IMR-90 (cell line): ENCODE results near the gene LEMD1. TPM values are rescaled to one million over a fixed set of nuclear protein-coding genes. Genes with fewer than 3 reads are reported as not detected.

Experiments
- ATAC-seq: fragments of 200-7000 bp; cut with Tn5 transposase; 2 replicates; pipeline ENCODE4 v1.9.1; 2020; ENCODE audit warnings: low read depth, mild to moderate bottlenecking, moderate library complexity
- BruUV-seq: library from RNA; stranded (reverse); fragments of 400-500 nt; replicated peaks from 2 replicates; lab custom pipeline; 2021; lab: Mats Ljungman, UMichigan
- CTCF ChIA-PET: fragments of 300-600 bp; formaldehyde crosslinking; extraction: SDS; loops from one replicate; lab custom pipeline; 2021; ENCODE audit warnings: antibody characterized with exemption; lab: Yijun Ruan, JAX
- POLR2A ChIA-PET: fragments of 300-600 bp; sonication (Branson Sonifier 250); formaldehyde crosslinking; loops from one replicate; lab custom pipeline; 2022; ENCODE audit warnings: antibody characterized with exemption; ENCODE audit not compliant: unreplicated experiment; lab: Charles Lee
- DNase-seq: peaks from one replicate; pipeline ENCODE4 v3.0.0; 2013
- H2AFZ ChIP-seq: replicated peaks from 2 replicates; pipeline ENCODE3; 2013; ENCODE audit warnings: low read length, mild to moderate bottlenecking; ENCODE audit not compliant: poor library complexity
- H2AK5ac ChIP-seq: 2 replicates; pipeline ENCODE4 v1.6.1; 2013; ENCODE audit warnings: low read depth, low read length, inconsistent platforms
- H2AK9ac ChIP-seq: replicated peaks from 2 replicates; pipeline ENCODE3; 2013; ENCODE audit warnings: mild to moderate bottlenecking, low read depth, low read length, moderate library complexity; ENCODE audit not compliant: poor library complexity
- H2BK120ac ChIP-seq: 2 replicates; pipeline ENCODE4 v1.6.1; 2013; ENCODE audit warnings: low read depth, low read length, inconsistent platforms
- H2BK15ac ChIP-seq: 3 replicates; pipeline ENCODE4 v1.6.1; 2013; ENCODE audit warnings: low read depth, low read length, inconsistent platforms
- H2BK20ac ChIP-seq: 2 replicates; pipeline ENCODE4 v1.6.1; 2013; ENCODE audit warnings: low read depth, mild to moderate bottlenecking, inconsistent platforms, low read length, moderate library complexity
- H2BK5ac ChIP-seq: 2 replicates; pipeline ENCODE4 v1.6.1; 2013; ENCODE audit warnings: mild to moderate bottlenecking, low read depth, low read length, inconsistent platforms; ENCODE audit not compliant: poor library complexity, severe bottlenecking
- H3K14ac ChIP-seq: replicated peaks from 2 replicates; pipeline ENCODE4 v1.6.1; 2013; ENCODE audit warnings: low read depth, low read length, inconsistent platforms
- H3K18ac ChIP-seq: 2 replicates; pipeline ENCODE4 v1.6.1; 2013; ENCODE audit warnings: low read depth, low read length, control low read depth
- H3K23ac ChIP-seq: 2 replicates; pipeline ENCODE4 v1.6.1; 2013; ENCODE audit warnings: low read depth, low read length, inconsistent platforms
- H3K27ac ChIP-seq: 2 replicates; pipeline ENCODE4 v1.5.1; 2013; ENCODE audit warnings: mild to moderate bottlenecking, control low read depth, low read length; ENCODE audit not compliant: insufficient read depth
- H3K27me3 ChIP-seq: 2 replicates; pipeline ENCODE4 v1.6.1; 2013; ENCODE audit warnings: low read length; ENCODE audit not compliant: control insufficient read depth, insufficient read depth
- H3K36me3 ChIP-seq: 2 replicates; pipeline ENCODE4 v1.6.1; 2013; ENCODE audit warnings: low read length, mixed read lengths; ENCODE audit not compliant: control insufficient read depth, insufficient read depth
- H3K4ac ChIP-seq: 2 replicates; pipeline ENCODE4 v1.6.1; 2013; ENCODE audit warnings: low read depth, low read length, inconsistent platforms
- H3K4me1 ChIP-seq: 2 replicates; pipeline ENCODE4 v1.6.1; 2013; ENCODE audit warnings: low read length, mixed read lengths; ENCODE audit not compliant: control insufficient read depth, insufficient read depth
- H3K4me2 ChIP-seq: 2 replicates; pipeline ENCODE4 v1.6.1; 2013; ENCODE audit warnings: low read depth, mild to moderate bottlenecking, control low read depth, low read length, moderate library complexity
- H3K4me3 ChIP-seq: 2 replicates; pipeline ENCODE4 v1.5.1; 2013; ENCODE audit warnings: low read depth, mild to moderate bottlenecking, control low read depth, low read length, moderate library complexity; ENCODE audit not compliant: insufficient read depth
- H3K56ac ChIP-seq: 2 replicates; pipeline ENCODE4 v1.6.1; 2013; ENCODE audit warnings: low read length, inconsistent platforms; ENCODE audit not compliant: insufficient read depth; ENCODE audit errors: extremely low read depth
- H3K79me1 ChIP-seq, 2 experiments: 2 replicates each; pipeline ENCODE4 v1.6.1; 2013; ENCODE audit warnings: low read length in 2 of 2, inconsistent platforms in 1 of 2, low read depth in 1 of 2
- H3K9ac ChIP-seq: 2 replicates; pipeline ENCODE4 v1.6.1; 2013; ENCODE audit warnings: low read depth, low read length, control low read depth
- H3K9me1 ChIP-seq: 2 replicates; pipeline ENCODE4 v1.6.1; 2013; ENCODE audit warnings: low read length, inconsistent platforms; ENCODE audit not compliant: insufficient read depth
- H3K9me3 ChIP-seq: 2 replicates; pipeline ENCODE4 v1.6.1; 2013; ENCODE audit warnings: low read length; ENCODE audit not compliant: control insufficient read depth, insufficient read depth
- H4K20me1 ChIP-seq: 2 replicates; pipeline ENCODE4 v1.6.1; 2013; ENCODE audit warnings: low read length, inconsistent platforms; ENCODE audit not compliant: insufficient read depth
- H4K5ac ChIP-seq: 2 replicates; pipeline ENCODE4 v1.6.1; 2013; ENCODE audit warnings: mild to moderate bottlenecking, low read depth, low read length, control low read depth
- H4K8ac ChIP-seq, 2 experiments: 2 replicates each; pipeline ENCODE4 v1.6.1; 2013; ENCODE audit warnings: low read depth in 2 of 2, low read length in 2 of 2, control low read depth in 1 of 2, inconsistent platforms in 1 of 2
- H4K91ac ChIP-seq: 2 replicates; pipeline ENCODE4 v1.6.1; 2013; ENCODE audit warnings: low read depth, low read length, inconsistent platforms; ENCODE audit not compliant: insufficient read depth
- RFX5 ChIP-seq: IDR thresholded peaks from 2 replicates; pipeline ENCODE4 v1.8.0; 2012; ENCODE audit warnings: low read depth, mild to moderate bottlenecking, low read length, moderate library complexity
- SMC3 ChIP-seq: fragments of 150-350 bp; IDR thresholded peaks from 2 replicates; pipeline ENCODE4 v1.6.1; 2016; ENCODE audit warnings: low read depth, mild to moderate bottlenecking, antibody characterized with exemption, low read length, moderate library complexity
- WGBS, 2 experiments: methylation state at CpG; one replicate each; pipeline versions ENCODE4 v1.1.5 to v1.1.7; 2013; ENCODE audit warnings: missing lambda C conversion rate in 2 of 2; ENCODE audit not compliant: insufficient read length in 1 of 2; ENCODE audit errors: extremely low coverage in 2 of 2; 5-methylcytosine and 5-hydroxymethylcytosine counted together
- dilution Hi-C: fragments of 300-500 bp; cut with HindIII; formaldehyde crosslinking; loops from one replicate; pipeline ENCODE4 v1.14.3; 2018; ENCODE audit warnings: low sequenced_read_pairs; ENCODE audit not compliant: unreplicated experiment
- in situ Hi-C: fragments of 300-500 bp; cut with MboI; formaldehyde crosslinking; loops from 3 replicates; pipeline ENCODE4 v1.14.3; 2019; ENCODE audit warnings: low sequenced_read_pairs, inconsistent platforms, mixed read lengths
- intact Hi-C: fragments of 100-400 bp; cut with micrococcal nuclease; formaldehyde crosslinking; loops from 2 replicates; pipeline ENCODE4 v1.10.0; 2022
- microRNA-seq, 2 experiments: library from miRNA; stranded (forward) in 1 of 2; unstranded in 1 of 2; fragments of 10-50 nt in 1 of 2; fragments of <30 nt in 1 of 2; gene quantifications in 1 of 2; microRNA quantifications in 1 of 2; one replicate each; pipeline versions ENCODE3 to v1.1.0; 2013 to 2020; ENCODE audit not compliant: insufficient read depth in 1 of 2, insufficient read length in 1 of 2, unreplicated experiment in 1 of 2
- polyA plus RNA-seq, 3 experiments: library from polyadenylated mRNA; depleted of rRNA; stranded (reverse); fragments of >200 nt; gene quantifications; 2 replicates each; pipeline ENCODE4 v1.2.3, GENCODE V29; 2012; ENCODE audit warnings: low replicate concordance in 1 of 3
- small RNA-seq, 5 experiments: library from RNA; depleted of rRNA; stranded (forward); fragments of <200 nt; gene quantifications; one replicate each; pipeline ENCODE3, GENCODE V24; 2012
- total RNA-seq: library from RNA; depleted of rRNA; stranded (reverse); fragments of >200 nt; gene quantifications from 2 replicates; pipeline ENCODE4 v1.2.3, GENCODE V29; 2012; rRNA removed

Gene LEMD1
- total and polyA plus RNA-seq, 2 of the 4 experiments (the other 2 are of a cell fraction) = not detected

- Histone ChIP-seq H3K27me3 (peaks cover 53% of the 10 kb centered on the region), H2BK5ac (no peak overlapping the region), H3K23ac (no peak overlapping the region), H2BK120ac (no peak overlapping the region), H3K4ac (no peak overlapping the region), H2AK9ac (no peak overlapping the region), H4K8ac (no peak overlapping the region), H2BK15ac (no peak overlapping the region), H3K36me3 (no peaks in the 10 kb centered on the region), H3K4me3 (no peak overlapping the region), H3K79me1 (no peaks in the 10 kb centered on the region), H4K91ac (no peak overlapping the region), H3K9me3 (no peaks in the 10 kb centered on the region), H3K4me1 (peaks cover 6% of the 10 kb centered on the region; the same call in 1 of the 2 replicates), H2AFZ (no peak overlapping the region), H3K9me1 (peaks cover 3% of the 10 kb centered on the region; the same call in 1 of the 2 replicates), H3K4me2 (no peak overlapping the region), H3K18ac (no peak overlapping the region), H2AK5ac (no peak overlapping the region), H2BK20ac (no peak overlapping the region), H4K20me1 (no peaks in the 10 kb centered on the region; the same call in 1 of the 2 replicates), H3K56ac (no peak overlapping the region), H3K14ac (no peak overlapping the region), H3K27ac (no peak overlapping the region), H4K5ac (no peak overlapping the region), H3K9ac (no peak overlapping the region)
- intact Hi-C loops = no loop called here
- dilution Hi-C loops = no loop called here
- ChIA-PET CTCF (interaction anchor here (0.8 to 1.2 kb wide), 3 partner anchors 21 to 153 kb away, joined by 3 to 5 read pairs (median 3); no protein-coding TSS in a partner anchor), POLR2A (no interaction called here)
- ATAC-seq = no peak
- 63% methylated on average over 2 of the region's 11 CpGs; no CpG with 5 or more reads in 1 of the 2 experiments for WGBS, 2 experiments
- no peak for TF ChIP-seq SMC3
- TF ChIP-seq RFX5 = no peak
- in situ Hi-C loops = loop anchor here (10.0 kb wide), 1 partner anchor 347 kb away; no protein-coding TSS in a partner anchor
- BruUV-seq = no TSS peak
- DNase-seq = no peak
Measured at GRCh38 chr1:205332015-205332791, 89.7 kb downstream of the LEMD1 start.

Small RNAs within 50 kb of the gene (microRNA-seq; reads per million reads assigned to microRNA genes)
- gene MIR135B (ENCODE audit: insufficient read depth in 1 of 2, insufficient read length in 1 of 2, unreplicated experiment in 1 of 2) (6.2 to 8.8 reads per million in 2 experiments), gene SNRPGP10 (ENCODE audit: insufficient read depth, insufficient read length) (not detected)

Small RNAs within 50 kb of the gene (small RNA-seq; reads per million reads assigned to genes)
- gene MIR135B = 0.60 to 48.5 (median 23.3) reads per million in 5 experiments
- 0 reads per million in 5 experiments for gene SNRPGP10

Other genes starting within 250 kb of the LEMD1 start
- gene DSTYK, start 210.4 kb downstream of the LEMD1 start, total RNA-seq = 18.3 and 19.2 TPM in 2 replicates
- 7.2 and 8.0 TPM in 2 replicates for gene DSTYK, start 210.4 kb downstream of the LEMD1 start, polyA plus RNA-seq (2012; rRNA removed)
- gene TMCC2, start 194.1 kb downstream of the LEMD1 start, total RNA-seq = 2.0 and 2.2 TPM in 2 replicates
- 4.2 and 4.6 TPM in 2 replicates for gene TMCC2, start 194.1 kb downstream of the LEMD1 start, polyA plus RNA-seq (2012; rRNA removed)
- gene NUAK2, start 100.3 kb downstream of the LEMD1 start, total RNA-seq = 7.2 and 8.1 TPM in 2 replicates
- gene NUAK2, start 100.3 kb downstream of the LEMD1 start, polyA plus RNA-seq (2012; rRNA removed) = 17.6 and 18.7 TPM in 2 replicates
- gene KLHDC8A, start 65.1 kb downstream of the LEMD1 start, total RNA-seq = not detected in 2 replicates
- not detected in 2 replicates for gene KLHDC8A, start 65.1 kb downstream of the LEMD1 start, polyA plus RNA-seq (2012; rRNA removed)
- gene BLACAT1, start 34.0 kb upstream of the LEMD1 start, total RNA-seq = under 0.01 TPM in 1 of 2 replicates, not detected in the other
- 0.03 and 0.05 TPM in 2 replicates for gene BLACAT1, start 34.0 kb upstream of the LEMD1 start, polyA plus RNA-seq (2012; rRNA removed)
- gene CDK18, start 82.6 kb upstream of the LEMD1 start, total RNA-seq = 0.18 and 0.28 TPM in 2 replicates
- gene CDK18, start 82.6 kb upstream of the LEMD1 start, polyA plus RNA-seq (2012; rRNA removed) = 0.34 and 0.48 TPM in 2 replicates
- 11.3 and 15.6 TPM in 2 replicates for gene ELK4, start 210.0 kb upstream of the LEMD1 start, total RNA-seq
- gene ELK4, start 210.0 kb upstream of the LEMD1 start, polyA plus RNA-seq (2012; rRNA removed) = 3.3 and 4.6 TPM in 2 replicates